ENCODE results near the gene C18orf32.

C18orf32 gene

DNA sequence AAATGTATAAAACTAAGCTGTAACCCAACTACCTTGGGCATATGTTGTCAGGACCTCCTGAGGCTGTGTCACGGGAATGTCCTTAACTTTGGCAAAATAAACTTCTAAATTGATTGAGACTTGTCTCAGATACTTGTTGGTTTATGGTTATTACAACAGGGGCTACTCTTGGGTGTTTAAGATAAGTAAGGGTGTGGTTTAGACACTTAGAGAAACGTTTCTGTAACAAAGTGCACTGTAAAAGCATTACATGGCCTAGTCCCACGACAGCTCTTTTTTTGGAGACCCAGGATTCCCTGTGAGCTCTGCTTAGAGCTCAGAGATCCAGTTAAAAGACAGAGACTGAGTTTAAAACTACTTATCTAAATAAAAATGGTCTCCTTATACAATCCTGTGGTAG lies 42.6 kb upstream of the C18orf32 start:
- H3K36me3 ChIP-seq (ENCODE audit: insufficient read depth, low read length) = no peaks in the 10 kb centered on the region
- no peak for ATAC-seq (ENCODE audit: insufficient read depth, low read depth)
- H3K4me2 ChIP-seq (ENCODE audit: insufficient read depth, low read length) = no peak overlapping the region
- no peak for DNase-seq
- no peak overlapping the region for H2AFZ ChIP-seq (ENCODE audit: low read depth, low read length)
- TF ChIP-seq, protein P1, sequence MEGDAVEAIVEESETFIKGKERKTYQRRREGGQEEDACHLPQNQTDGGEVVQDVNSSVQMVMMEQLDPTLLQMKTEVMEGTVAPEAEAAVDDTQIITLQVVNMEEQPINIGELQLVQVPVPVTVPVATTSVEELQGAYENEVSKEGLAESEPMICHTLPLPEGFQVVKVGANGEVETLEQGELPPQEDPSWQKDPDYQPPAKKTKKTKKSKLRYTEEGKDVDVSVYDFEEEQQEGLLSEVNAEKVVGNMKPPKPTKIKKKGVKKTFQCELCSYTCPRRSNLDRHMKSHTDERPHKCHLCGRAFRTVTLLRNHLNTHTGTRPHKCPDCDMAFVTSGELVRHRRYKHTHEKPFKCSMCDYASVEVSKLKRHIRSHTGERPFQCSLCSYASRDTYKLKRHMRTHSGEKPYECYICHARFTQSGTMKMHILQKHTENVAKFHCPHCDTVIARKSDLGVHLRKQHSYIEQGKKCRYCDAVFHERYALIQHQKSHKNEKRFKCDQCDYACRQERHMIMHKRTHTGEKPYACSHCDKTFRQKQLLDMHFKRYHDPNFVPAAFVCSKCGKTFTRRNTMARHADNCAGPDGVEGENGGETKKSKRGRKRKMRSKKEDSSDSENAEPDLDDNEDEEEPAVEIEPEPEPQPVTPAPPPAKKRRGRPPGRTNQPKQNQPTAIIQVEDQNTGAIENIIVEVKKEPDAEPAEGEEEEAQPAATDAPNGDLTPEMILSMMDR (IDR thresholded peaks at IDR 0.05; ENCODE audit: borderline replicate concordance, extremely low read depth, low read length, poor library complexity, severe bottlenecking) = no peak
- H3K9ac ChIP-seq (ENCODE audit: low read depth, low read length) = no peak overlapping the region
- no peak overlapping the region for H3K4me3 ChIP-seq (ENCODE audit: low read depth in 1 of 2, low read length in 2 of 2)
- no peaks in the 10 kb centered on the region for H3K79me2 ChIP-seq (ENCODE audit: insufficient read depth, low read length)
- H3K27me3 ChIP-seq (ENCODE audit: insufficient read depth, low read length, poor library complexity) = peaks cover 5% of the 10 kb centered on the region
- H3K27ac ChIP-seq (ENCODE audit: low read length) = no peak overlapping the region
- no peaks in the 10 kb centered on the region for H3K4me1 ChIP-seq (ENCODE audit: insufficient read depth, low read length)
- no peaks in the 10 kb centered on the region for H4K20me1 ChIP-seq (ENCODE audit: insufficient read depth, low read length)
- no peaks in the 10 kb centered on the region for H3K9me3 ChIP-seq (ENCODE audit: insufficient read depth, low read length, severe bottlenecking)

DNA sequence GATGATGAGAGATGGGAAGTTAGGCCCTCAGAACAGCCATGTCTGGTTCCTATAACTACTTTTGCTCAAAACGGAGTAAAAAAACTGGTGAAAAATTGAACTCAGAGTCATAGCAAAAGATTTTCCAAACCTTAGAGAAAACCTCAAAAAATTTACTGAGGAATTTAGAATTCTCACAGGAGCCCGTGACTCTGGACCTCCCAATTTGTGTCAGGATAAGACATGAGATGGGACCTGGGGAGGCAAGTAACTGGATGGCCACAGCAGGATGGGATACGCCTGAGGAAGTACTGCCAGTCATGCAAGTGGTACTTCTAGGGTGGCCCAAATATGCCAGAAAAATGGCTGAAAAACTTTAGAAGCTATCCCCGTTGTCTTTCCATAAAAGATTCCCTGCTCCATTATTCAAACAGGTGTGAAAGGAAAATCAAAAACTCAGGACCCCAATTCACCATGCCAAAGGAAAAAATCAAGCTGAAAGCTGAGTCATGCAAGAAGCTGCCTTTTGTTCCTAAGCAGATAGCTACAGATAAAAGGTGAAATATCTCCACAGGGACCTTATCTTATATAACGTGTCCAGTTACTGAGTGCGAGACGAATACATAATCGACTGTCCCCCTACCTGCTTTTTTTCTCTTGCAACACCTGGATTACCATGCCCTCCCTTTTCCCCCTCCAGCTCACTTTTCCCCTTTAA lies 40.7 kb upstream of the C18orf32 start:
- Histone ChIP-seq H3K4me2 (ENCODE audit: insufficient read depth, low read length) (no peak overlapping the region), H3K9me3 (ENCODE audit: insufficient read depth, low read length, severe bottlenecking) (no peaks in the 10 kb centered on the region), H2AFZ (ENCODE audit: low read depth, low read length) (no peak overlapping the region), H3K79me2 (ENCODE audit: insufficient read depth, low read length) (no peaks in the 10 kb centered on the region), H3K4me1 (ENCODE audit: insufficient read depth, low read length) (no peaks in the 10 kb centered on the region), H3K27me3 (ENCODE audit: insufficient read depth, low read length, poor library complexity) (peaks cover 5% of the 10 kb centered on the region), H3K36me3 (ENCODE audit: insufficient read depth, low read length) (no peaks in the 10 kb centered on the region), H4K20me1 (ENCODE audit: insufficient read depth, low read length) (no peaks in the 10 kb centered on the region), H3K4me3 (ENCODE audit: low read depth in 1 of 2, low read length in 2 of 2) (no peak overlapping the region), H3K27ac (ENCODE audit: low read length) (no peak overlapping the region), H3K9ac (ENCODE audit: low read depth, low read length) (no peak overlapping the region)
- ATAC-seq (ENCODE audit: insufficient read depth, low read depth) = no peak
- DNase-seq = no peak
- TF ChIP-seq, protein P1 (IDR thresholded peaks at IDR 0.05; ENCODE audit: borderline replicate concordance, extremely low read depth, low read length, poor library complexity, severe bottlenecking) = no peak
- no peak for TF ChIP-seq EZH2 (IDR thresholded peaks at IDR 0.05; ENCODE audit: borderline replicate concordance, low read depth, low read length, severe bottlenecking)

DNA sequence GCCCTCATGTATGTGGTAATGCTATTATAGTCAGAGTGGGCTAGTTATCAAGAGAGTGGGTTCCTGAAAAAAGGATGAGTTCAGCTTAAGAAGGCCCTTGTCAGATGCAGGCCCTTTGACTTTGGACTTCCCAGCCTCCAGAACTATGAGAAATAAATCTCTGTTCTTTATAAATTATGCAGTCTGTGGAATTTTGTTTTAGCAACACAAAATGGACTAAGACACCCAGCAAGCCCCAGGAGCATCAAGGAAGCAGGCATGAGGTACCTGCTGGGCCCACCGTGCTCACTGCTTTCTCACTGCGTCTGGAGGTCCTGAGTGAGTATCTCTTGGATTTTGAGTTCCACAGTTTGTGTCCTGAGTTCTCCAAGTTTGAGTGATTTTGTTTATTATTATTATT lies 38.9 kb upstream of the C18orf32 start:
- no peak overlapping the region for H3K4me2 ChIP-seq (ENCODE audit: insufficient read depth, low read length)
- no peaks in the 10 kb centered on the region for H3K79me2 ChIP-seq (ENCODE audit: insufficient read depth, low read length)
- ATAC-seq (ENCODE audit: insufficient read depth, low read depth) (no peak), DNase-seq (no peak)
- H4K20me1 ChIP-seq (ENCODE audit: insufficient read depth, low read length) = no peaks in the 10 kb centered on the region
- no peak overlapping the region for H3K9ac ChIP-seq (ENCODE audit: low read depth, low read length)
- no peaks in the 10 kb centered on the region for H3K4me1 ChIP-seq (ENCODE audit: insufficient read depth, low read length)
- no peak overlapping the region for H3K4me3 ChIP-seq (ENCODE audit: low read depth in 1 of 2, low read length in 2 of 2)
- no peak overlapping the region for H3K27ac ChIP-seq (ENCODE audit: low read length)
- no peak overlapping the region for H2AFZ ChIP-seq (ENCODE audit: low read depth, low read length)
- TF ChIP-seq, protein P1 (IDR thresholded peaks at IDR 0.05; ENCODE audit: borderline replicate concordance, extremely low read depth, low read length, poor library complexity, severe bottlenecking) = no peak
- TF ChIP-seq EZH2 (IDR thresholded peaks at IDR 0.05; ENCODE audit: borderline replicate concordance, low read depth, low read length, severe bottlenecking) = no peak
- H3K9me3 ChIP-seq (ENCODE audit: insufficient read depth, low read length, severe bottlenecking) = no peaks in the 10 kb centered on the region
- peaks cover 5% of the 10 kb centered on the region for H3K27me3 ChIP-seq (ENCODE audit: insufficient read depth, low read length, poor library complexity)
- no peaks in the 10 kb centered on the region for H3K36me3 ChIP-seq (ENCODE audit: insufficient read depth, low read length)

Measured in DND-41 (cell line).